SK-N-SH treated with all-trans-retinoic acid at 6 μM for 48 hours (cell line): Measurements from ENCODE around the gene EPN1.

Experiments
- PATZ1 ChIP-seq: fragments of 250-450 bp; sonication (Bioruptor Pico); IDR thresholded peaks from 2 replicates; pipeline ENCODE4 v1.8.0; 2020; ENCODE audit warnings: mild to moderate bottlenecking, moderate library complexity, borderline replicate concordance
- RARB ChIP-seq: fragments of 250-450 bp; sonication (Bioruptor Pico); IDR thresholded peaks from 2 replicates; pipeline ENCODE4 v1.8.0; 2021; ENCODE audit warnings: mild to moderate bottlenecking, moderate library complexity
- TCF4 ChIP-seq: fragments of 250-450 bp; sonication (Bioruptor Pico); IDR thresholded peaks from 2 replicates; pipeline ENCODE4 v1.8.0; 2021; ENCODE audit warnings: mild to moderate bottlenecking, moderate library complexity, borderline replicate concordance
- ZNF8 ChIP-seq: fragments of 450-650 bp; formaldehyde crosslinking; IDR thresholded peaks from 2 replicates; pipeline ENCODE4 v1.5.0; 2020; ENCODE audit warnings: mild to moderate bottlenecking, moderate library complexity
- TF ChIP-seq, protein P1 (sequence below): fragments of 250-450 bp; sonication (Bioruptor Pico); IDR thresholded peaks from 2 replicates; pipeline ENCODE4 v1.5.1; 2020; ENCODE audit warnings: low read depth, mild to moderate bottlenecking, moderate library complexity

DNA sequence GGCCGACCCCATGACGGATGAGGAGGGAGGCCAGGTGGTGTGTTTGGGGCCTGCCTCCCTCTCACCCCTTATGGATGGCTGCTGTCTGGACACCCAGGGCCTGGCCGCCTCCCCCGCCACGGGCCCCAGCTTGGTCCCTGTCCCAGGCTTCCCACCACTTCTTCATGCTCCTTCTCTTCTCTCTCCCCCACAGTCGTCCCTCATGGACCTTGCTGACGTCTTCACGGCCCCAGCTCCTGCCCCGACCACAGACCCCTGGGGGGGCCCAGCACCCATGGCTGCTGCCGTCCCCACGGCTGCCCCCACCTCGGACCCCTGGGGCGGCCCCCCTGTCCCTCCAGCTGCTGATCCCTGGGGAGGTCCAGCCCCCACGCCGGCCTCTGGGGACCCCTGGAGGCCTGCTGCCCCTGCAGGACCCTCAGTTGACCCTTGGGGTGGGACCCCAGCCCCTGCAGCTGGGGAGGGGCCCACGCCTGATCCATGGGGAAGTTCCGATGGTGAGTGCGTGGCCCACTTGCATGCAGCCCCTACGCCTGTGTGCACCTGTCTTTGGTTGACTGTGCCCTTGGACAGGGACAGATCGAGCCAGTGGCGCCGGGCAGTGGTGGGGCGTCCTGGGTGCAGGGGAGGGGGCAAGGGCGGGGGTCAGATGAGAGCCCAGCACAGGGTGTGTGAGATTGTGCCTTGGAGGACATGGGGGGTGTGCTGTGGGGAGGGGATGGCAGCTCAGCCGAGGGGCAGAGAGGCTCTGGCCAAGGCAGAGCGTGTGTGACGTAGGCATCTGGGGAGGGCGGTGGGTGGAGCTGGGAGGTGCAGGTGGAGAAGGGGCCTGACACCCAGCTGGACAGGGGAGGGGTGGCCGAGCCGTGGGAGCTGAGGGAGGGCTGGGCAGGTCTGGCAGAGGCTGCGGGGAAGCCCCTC lies 16.8 kb downstream of the EPN1 start:
- TF ChIP-seq PATZ1 (CRISPR knock-in tag): no peak
- no peak for TF ChIP-seq RARB (CRISPR knock-in tag)
- no peak for TF ChIP-seq ZNF8 (CRISPR knock-in tag)
- no peak for TF ChIP-seq TCF4 (CRISPR knock-in tag)
- TF ChIP-seq, protein P1, sequence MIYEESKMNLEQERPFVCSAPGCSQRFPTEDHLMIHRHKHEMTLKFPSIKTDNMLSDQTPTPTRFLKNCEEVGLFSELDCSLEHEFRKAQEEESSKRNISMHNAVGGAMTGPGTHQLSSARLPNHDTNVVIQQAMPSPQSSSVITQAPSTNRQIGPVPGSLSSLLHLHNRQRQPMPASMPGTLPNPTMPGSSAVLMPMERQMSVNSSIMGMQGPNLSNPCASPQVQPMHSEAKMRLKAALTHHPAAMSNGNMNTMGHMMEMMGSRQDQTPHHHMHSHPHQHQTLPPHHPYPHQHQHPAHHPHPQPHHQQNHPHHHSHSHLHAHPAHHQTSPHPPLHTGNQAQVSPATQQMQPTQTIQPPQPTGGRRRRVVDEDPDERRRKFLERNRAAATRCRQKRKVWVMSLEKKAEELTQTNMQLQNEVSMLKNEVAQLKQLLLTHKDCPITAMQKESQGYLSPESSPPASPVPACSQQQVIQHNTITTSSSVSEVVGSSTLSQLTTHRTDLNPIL (CRISPR knock-in tag): no peak
